Activated gamma-delta T cell treated with Interleukin-2 at 50 U/mL for 16 hours (primary cell): ENCODE measurements around the gene VPS36.
"Not testable (repeated sequence)": the region's sequence is repeated elsewhere in the genome, so short reads cannot be mapped to it uniquely, and the experiment has no call there.

ENCODE experiments used
- DNase-seq: peaks from one replicate; pipeline ENCODE4 v3.0.0-alpha.2; 2020

VPS36 gene

DNA sequence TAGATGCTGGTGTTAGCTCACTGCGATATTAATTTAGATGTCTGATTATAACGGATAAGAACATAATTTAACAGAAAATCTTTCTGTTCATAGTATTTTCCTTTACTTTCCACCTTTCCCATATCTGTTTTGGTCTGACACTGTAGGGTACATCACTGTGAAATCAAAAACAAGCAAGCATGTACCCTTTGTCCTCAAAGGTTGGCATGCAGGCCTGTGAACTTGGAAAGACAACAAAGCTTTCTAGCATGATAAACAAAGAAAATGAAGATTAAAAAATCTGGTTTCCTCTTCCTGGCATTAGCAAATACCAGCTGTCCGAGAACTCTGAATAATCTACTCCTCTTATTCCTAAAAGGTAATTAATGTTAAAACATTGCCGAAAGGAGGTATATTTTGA lies 76.0 kb downstream of the VPS36 start:
- DNase-seq = no peak

DNA sequence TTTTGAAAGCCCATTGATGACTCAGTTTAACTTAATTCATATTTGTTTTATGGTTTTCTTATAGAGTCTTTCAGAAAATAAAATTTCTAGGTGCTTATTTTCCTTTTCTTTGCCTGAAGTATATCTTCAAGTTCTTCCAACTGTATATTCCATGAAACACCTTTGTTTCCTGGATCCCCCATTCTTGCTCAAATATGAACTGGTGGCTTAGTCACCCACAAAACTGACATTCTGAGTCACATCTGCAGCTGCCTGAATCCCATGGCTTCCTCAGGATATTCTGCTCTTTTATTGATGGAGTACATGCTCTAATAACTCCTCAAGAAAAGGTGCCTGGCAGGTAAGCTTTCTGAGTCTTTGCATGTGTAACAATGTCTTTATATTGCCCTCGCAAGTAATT lies 77.2 kb downstream of the VPS36 start:
- DNase-seq = not testable (repeated sequence)

DNA sequence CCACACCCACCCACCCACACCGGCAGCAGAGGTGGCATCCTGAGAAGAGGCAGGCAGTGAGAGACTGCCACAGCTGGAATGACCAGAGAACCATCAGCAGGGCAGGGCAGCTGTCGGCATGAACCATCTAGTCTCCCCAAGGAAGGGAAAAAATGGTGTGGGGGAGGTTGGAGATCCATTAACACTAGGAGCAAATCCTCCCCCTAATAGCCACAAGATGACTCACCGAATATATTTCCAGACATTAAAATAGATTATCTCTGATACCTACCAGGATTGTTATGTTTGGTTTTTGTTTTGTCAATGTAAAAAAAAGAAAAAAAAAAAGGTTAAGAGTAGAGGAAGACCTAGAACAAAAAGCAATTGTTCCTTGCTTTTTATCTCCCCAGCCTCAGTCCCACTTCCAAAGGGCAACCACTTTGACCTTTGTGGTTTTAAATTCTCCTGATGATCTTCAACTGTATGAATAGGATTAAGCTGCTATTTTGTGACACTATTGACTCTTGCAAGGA lies 78.6 kb downstream of the VPS36 start:
- DNase-seq = no peak

DNA sequence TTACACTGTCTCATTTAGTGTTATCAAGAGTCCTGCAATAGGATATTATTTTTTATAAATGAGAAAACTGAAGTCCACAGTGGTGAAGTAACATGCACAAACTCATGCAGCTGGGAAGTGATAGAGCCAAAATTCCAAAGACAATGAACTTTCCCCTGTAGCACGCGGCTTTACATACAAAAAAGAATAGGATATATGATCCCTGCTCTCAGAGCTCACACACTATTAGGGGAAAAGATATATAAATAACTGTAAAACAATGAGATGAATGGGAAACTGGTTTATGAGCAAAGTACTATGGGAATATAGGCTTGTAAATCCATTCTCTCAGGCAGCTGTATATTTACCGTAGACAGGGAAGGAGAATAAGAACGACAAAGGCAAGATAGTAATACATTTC lies 84.1 kb downstream of the VPS36 start:
- no peak for DNase-seq
